Measurements from ENCODE around the gene STAT1.
"Not testable (repeated sequence)": the region's sequence is repeated elsewhere in the genome, so short reads cannot be mapped to it uniquely, and the experiment has no call there.

Gene STAT1

GRCh38 chr2:191006997-191007783, 6.8 kb downstream of the STAT1 start:
- DNase-seq (ENCODE audit: low read depth in 3 of 3) = no peak

- DNase-seq (ENCODE audit: low read depth in 3 of 3) = no peak
These were observed 7.7 kb downstream of the STAT1 start for GRCh38 chr2:191006297-191006696.

GRCh38 chr2:191003405-191004309, 10.3 kb downstream of the STAT1 start:
- no peak for DNase-seq (ENCODE audit: low read depth in 3 of 3)

- DNase-seq (ENCODE audit: low read depth in 3 of 3) = no peak
These were observed 12.3 kb downstream of the STAT1 start for GRCh38 chr2:191001624-191002023.

- DNase-seq (ENCODE audit: low read depth in 3 of 3) = no peak
These were observed 12.9 kb downstream of the STAT1 start for GRCh38 chr2:191001032-191001431.

GRCh38 chr2:190999949-191000665, 13.9 kb downstream of the STAT1 start:
- DNase-seq (ENCODE audit: low read depth in 3 of 3) = no peak

- DNase-seq (ENCODE audit: low read depth in 3 of 3) = no peak
These were observed 14.9 kb downstream of the STAT1 start for GRCh38 chr2:190999058-190999457.

- no peak for DNase-seq (ENCODE audit: low read depth in 3 of 3)
These were observed 16.4 kb downstream of the STAT1 start for GRCh38 chr2:190997526-190998113.

- DNase-seq (ENCODE audit: low read depth in 3 of 3) = no peak
These were observed 17.0 kb downstream of the STAT1 start for GRCh38 chr2:190996947-190997346.

- DNase-seq (ENCODE audit: low read depth in 3 of 3) = no peak
These were observed 17.5 kb downstream of the STAT1 start for GRCh38 chr2:190996338-190996946.

- DNase-seq (ENCODE audit: low read depth in 3 of 3) = not testable (repeated sequence)
These were observed 18.7 kb downstream of the STAT1 start for GRCh38 chr2:190995315-190995714.

GRCh38 chr2:190994148-190994547, 19.8 kb downstream of the STAT1 start:
- no peak for DNase-seq (ENCODE audit: low read depth in 3 of 3)

- DNase-seq (ENCODE audit: low read depth in 3 of 3) = no peak
These were observed 20.7 kb downstream of the STAT1 start for GRCh38 chr2:190993292-190993643.

- no peak for DNase-seq (ENCODE audit: low read depth in 3 of 3)
These were observed 23.8 kb downstream of the STAT1 start for GRCh38 chr2:190990132-190990531.

- no peak for DNase-seq (ENCODE audit: low read depth in 3 of 3)
These were observed 25.1 kb downstream of the STAT1 start for GRCh38 chr2:190988910-190989309.

GRCh38 chr2:190987938-190988337, 26.0 kb downstream of the STAT1 start:
- DNase-seq (ENCODE audit: low read depth in 3 of 3) = no peak

- no peak for DNase-seq (ENCODE audit: low read depth in 3 of 3)
These were observed 26.9 kb downstream of the STAT1 start for GRCh38 chr2:190987116-190987515.

GRCh38 chr2:190986221-190986953, 27.6 kb downstream of the STAT1 start:
- DNase-seq (ENCODE audit: low read depth in 3 of 3) = no peak

GRCh38 chr2:190984595-190984994, 29.4 kb downstream of the STAT1 start:
- no peak for DNase-seq (ENCODE audit: low read depth in 3 of 3)

- no peak for DNase-seq (ENCODE audit: low read depth in 3 of 3)
These were observed 31.5 kb downstream of the STAT1 start for GRCh38 chr2:190982262-190983034.
